DMS79 treated with DMSO at 0.1 percent for 48 hours (cell line): Measurements from ENCODE around the gene FGF11.
"Not testable (repeated sequence)": the region's sequence is repeated elsewhere in the genome, so short reads cannot be mapped to it uniquely, and the experiment has no call there.

Experiments used
- DNase-seq: peaks from one replicate; lab custom pipeline; 2025; lab: John Stamatoyannopoulos, UW

The FGF11 gene

DNA sequence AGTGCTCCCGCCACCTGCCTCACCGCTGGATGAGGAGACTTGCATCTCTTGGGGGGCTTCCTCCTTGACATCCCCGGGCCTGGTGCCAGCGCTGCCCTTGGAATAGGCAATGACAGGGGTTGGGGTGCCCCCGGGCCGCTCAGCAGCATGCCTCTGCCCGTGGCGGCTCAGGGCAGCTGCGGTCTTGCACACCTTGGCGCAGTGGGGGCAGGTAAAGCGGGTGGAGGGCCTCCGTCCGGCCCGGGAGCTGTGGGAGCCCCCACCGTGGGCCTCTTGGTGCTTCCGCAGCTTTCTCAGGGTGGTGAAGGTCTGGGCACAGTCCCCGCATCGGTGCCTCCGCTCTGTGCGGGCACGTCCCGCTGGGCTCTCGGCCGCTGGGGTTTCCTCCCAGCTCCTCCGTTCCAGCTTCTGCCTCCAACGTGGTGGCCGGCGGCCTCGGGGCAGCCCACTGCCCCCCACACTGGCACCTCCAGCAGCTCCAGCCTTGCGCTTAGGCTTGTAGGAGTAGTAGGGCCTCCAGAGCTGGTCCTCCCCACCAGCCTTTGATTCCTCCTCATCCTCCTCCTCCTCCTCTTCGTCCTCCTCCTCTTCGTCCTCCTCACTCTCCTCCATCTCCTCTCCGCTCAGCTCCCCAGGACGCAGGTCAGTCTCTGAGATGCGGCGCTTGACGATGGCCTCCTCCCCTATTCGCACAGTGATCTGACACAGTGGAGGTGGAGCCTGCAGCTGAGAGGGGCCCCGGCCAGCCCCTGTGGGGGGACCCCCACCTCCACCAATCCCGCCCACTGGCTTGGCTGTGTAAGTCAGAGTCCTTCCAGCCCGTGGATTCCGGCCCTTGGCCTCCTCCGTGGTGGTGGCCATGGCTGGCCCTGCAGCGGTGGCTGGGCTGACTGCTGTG is 23.4 kb downstream of the FGF11 start:
- DNase-seq, result no peak

DNA sequence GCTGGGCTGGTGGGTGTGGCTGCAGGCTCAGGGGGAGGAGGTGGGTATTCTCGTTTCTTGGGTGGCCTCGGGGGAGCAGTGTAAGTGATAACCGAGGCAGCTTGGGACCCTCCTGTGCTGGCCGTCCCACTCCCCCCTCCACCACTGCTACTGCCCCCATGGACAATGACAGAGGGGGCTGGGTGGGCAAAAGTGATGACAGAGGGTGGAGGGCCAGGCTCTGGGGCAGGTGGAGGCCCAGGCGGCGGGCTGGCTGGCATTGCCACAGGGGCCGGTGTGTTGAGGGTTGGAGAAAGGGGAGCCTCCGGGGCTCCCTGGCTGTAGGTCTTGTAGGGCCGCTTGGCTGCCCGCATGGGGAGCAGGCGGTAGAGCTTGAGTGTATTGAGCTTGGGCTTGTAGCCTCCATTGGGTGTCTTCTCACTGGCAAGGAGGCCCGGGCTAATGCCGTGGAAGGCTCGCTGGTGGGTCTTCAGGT is 24.1 kb downstream of the FGF11 start:
- DNase-seq, result no peak

DNA sequence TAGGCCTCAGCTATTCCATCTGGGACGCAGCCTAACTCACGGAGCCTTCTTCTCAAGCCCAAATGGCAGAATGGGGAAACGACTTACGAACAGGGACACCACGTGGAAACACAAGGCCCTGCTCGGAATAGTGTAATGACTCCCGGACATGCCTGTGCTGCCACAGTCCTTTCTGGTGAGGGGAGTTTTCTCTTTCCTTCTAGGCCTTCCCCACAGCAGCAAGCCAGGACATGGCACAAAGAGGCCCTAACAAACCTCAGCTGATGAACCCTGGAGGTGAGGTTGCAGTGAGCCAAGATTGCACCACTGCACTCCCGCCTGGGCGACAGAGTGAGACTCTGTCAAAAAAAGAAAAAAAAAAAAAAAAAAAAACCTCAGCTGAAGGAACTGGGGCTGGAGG is 24.8 kb downstream of the FGF11 start:
- DNase-seq, result no peak

DNA sequence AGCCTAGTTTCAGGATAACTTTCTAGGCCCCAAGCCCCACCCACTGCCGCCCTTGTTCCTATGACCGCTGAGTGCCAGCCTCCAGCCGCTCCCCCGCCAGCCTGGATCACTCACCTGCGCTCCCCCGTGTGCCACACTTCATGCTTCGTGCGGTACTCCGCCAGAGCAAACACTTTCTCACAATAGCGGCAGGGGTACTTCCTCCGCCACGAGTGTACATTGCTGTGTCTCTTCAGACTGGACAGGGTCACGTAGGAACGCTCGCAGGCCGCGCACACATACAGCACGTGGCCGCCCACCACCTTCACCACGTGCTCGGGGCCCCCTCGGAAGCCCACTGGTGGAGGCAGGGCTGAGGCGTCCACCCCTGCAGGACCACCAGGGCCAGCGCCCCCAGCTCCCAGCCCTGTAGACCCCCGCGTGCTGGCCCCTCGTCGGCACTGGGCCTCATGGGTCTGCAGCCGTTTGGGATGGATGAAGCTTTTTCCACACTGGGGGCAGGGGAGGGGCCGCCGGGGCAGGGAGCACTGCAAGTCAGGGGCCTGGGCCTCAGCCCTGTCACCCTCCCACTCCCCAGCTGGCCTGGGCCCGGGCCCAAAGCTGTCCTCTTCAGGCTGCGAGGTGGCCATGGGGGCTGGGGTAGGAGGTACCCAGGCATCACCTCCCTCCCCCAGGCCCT is 26.4 kb downstream of the FGF11 start:
- no peak for DNase-seq

DNA sequence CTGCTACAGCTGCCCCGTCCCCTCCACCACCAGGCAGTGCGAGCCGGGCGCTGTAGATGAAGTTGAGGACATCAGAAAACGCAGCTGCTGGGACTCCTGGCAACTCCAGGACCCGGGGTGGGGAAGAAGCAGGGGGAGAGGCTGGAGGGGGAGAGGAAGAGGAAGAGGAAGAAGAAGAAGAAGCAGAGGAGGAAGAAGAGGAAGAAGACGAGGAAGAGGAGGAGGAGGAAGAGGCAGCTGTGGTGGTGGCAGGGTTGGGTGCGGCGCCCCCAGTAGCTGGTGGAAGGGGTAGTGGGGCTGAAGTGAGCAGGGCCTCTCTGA is 27.0 kb downstream of the FGF11 start:
- no peak for DNase-seq

DNA sequence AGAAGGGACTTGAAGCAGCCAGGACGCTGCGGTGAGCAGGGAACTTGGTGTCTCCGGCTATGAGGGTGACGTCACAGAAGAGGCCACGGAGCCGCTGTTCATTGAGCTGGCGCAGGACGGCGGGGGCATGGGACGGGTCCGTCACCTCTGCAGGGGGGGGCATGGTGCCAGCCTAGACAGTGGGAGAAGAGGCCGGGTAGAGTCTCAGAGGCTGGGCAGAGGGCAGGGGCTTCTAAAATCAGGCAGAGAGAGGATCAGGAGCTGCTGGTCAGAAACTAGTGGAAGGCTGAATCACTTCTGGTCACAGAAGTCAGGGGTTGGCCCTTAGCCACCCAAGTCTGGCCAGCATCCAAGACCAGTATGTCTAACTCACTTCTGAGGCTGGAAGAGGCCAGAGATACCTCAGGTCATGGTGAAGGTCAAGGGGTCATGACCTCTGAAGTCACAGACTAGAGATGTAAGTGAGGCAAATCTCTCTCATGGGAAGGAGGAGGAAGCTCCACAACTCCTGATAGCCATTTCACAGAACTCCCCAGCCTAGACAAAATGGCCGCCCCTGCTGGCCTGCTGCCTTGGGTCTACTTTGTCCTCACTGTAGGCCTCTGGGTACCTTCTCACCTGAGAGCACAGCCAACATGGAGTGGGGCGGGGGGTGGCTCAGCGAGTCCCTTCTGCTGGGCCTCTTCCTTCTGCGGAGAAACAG is 27.5 kb downstream of the FGF11 start:
- no peak for DNase-seq

DNA sequence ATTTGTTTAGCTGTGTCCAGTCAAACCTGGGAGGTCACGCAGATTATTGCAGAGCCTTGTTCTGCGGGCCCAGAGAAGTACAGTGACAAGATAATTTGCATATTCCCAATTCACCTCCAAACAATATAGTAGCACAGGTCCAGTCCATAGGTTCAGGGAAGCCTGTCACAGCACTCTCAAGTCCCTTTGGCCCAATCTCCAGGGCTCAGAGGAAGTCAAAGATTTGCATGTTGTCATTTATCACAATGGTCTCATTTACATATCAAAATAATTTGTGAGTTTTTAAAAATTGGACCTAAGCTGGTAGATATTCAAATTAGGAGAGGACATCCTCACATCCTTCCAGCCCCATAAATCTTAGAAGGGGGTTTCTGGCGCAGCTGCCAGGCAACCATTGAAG is 28.2 kb downstream of the FGF11 start:
- no peak for DNase-seq

DNA sequence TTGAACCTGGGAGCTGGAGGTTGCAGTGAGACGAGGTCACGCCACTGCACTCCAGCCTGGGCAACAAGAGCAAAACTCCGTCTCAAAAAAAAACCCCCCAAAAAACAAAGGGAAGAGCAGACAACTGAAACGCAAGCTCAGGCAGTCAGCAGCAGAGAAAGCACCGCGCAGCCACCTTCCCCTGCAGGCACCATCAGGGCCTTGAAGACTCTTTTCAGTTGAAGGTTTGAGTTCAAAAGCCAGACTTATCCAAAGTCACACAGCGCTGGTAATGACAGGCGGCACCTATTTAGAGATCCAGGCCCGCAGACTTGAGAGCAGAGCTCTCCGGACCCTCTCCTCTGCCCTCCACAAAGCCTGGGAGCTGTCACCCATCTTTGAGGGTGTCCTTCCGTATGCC is 29.0 kb downstream of the FGF11 start:
- DNase-seq, result no peak

DNA sequence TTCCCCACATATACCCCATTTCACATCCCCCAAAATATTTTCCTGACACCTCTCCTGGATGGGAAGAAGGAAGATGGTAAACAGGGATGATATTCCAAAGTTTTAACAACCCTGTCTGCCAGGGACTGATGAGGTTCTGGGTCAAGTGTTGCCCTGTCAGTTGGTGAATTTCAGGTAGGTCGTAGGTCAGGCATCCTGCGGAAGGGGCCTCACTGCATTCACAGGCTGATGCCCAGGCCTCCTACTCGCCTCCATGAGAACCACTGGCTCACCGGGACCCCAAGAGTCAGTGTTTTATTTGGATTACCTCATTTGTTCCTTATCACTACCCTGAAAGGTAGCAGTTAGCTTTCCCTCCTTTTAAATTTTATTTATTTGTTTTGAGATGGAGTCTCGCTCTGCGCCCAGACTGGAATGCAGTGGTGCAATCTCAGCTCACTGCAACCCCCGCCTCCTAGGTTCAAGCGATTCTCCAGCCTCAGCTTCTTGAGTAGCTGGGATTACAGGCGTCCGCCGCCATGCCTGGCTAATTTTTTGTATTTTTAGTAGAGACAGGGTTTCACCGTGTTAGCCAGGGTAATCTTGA is 29.6 kb downstream of the FGF11 start:
- no peak for DNase-seq

DNA sequence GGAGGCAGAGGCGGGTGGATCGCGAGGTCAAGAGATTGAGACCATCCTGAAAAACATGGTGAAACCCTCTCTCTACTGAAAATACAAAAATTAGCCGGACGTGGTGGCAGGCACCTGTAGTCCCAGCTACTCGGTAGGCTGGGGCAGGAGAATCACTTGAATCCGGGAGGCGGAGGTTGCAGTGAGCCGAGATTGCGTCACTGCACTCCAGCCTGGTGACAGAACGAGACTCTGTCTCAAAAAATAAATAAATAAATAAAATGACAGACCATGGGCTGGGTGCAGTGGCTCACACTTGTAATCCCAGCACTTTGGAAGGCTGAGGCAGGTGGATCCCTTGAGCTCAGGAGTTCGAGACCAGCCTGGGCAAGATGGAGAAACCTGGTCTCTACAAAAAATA is 30.5 kb downstream of the FGF11 start:
- DNase-seq, result not testable (repeated sequence)

DNA sequence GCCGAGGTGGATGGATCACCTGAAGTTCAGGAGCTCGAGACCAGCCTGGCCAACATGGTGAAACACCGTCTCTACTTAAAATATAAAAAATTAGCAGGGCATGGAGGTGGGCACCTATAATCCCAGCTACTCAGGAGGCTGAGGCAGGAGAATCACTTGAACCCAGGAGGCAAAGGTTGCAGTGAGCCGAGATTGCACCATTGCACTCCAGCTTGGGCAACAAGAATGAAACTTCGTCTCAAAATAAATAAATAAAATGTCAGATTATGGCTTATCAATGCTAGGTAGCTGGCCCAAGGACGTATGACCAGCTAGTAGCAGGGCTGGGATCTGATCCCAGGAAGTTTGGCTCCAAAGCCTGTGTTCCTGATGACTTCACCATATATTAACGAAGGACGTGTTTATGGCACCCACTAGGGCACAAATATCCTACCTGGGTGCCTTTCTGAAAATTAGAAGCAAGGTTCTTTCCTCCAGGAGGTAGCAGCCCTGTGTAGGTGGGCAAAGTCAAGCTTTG is 31.2 kb downstream of the FGF11 start:
- DNase-seq, result not testable (repeated sequence)

DNA sequence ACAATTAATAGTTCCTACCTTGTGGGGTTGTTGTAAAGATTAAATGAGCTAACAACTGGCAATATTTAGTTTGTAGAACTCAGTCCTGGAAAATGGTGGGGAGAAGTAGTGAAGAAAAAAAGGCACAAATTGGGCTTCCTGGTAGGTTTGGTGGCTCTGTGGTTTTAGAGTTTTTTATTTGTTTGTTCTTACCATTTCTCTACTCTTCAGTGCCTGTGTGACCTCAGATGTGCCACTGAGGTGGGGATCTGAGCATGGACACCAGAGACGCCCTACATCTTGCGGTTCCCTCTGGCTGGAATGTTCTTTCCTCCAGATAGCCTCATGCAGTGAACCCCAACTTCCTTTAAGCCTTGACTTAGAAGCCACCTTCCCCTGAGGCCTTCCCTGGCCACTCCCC is 32.4 kb downstream of the FGF11 start:
- DNase-seq, result no peak

DNA sequence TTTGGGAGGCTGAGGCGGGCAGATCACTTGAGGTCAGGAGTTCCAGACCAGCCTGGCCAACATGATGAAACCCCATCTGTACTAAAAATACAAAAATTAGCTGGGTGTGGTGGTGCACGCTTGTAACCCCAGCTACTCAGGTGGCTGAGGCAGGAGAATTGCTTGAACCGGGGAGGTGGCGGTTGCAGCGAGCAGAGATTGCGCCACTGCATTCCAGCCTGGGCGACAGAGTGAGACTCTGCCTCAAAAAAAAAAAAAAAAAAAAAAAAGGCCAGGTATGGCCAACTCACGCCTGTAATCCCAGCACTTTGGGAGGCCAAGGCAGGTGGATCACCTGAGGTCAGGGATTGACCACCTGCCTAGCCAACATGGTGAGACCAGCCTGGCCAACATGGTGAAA is 35.5 kb downstream of the FGF11 start:
- DNase-seq, result not testable (repeated sequence)

DNA sequence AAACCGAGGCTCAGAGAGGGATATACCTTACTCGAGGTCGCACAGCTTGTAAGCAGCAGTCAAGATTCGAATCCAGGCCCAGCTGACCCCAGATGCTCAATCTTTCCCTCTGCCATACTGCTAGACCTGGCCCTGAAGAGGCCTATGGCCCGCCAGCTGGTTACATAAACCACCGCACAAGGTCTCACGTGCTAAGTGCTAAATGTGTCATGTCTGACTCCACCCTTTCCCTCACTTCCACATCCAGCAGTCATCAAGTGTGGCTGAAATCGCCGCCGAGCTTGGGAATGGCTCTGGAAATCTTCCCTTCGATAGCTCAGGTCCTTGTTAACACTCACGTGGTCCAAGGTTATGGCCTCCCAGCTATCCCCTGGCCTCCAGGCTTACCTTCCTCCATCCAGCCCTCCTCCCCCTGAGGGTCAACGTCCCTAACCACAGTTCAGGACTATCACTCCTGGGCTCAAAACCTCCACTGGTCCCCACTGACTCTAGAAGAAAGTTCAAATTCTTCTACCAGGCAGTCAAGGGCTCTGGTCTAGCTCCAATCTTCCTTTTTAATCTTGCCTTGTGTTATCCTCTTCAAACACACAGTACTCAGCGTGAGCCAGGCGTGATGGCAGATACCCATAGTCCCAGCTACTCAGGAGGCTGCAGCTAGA is 36.6 kb downstream of the FGF11 start:
- DNase-seq, result no peak

DNA sequence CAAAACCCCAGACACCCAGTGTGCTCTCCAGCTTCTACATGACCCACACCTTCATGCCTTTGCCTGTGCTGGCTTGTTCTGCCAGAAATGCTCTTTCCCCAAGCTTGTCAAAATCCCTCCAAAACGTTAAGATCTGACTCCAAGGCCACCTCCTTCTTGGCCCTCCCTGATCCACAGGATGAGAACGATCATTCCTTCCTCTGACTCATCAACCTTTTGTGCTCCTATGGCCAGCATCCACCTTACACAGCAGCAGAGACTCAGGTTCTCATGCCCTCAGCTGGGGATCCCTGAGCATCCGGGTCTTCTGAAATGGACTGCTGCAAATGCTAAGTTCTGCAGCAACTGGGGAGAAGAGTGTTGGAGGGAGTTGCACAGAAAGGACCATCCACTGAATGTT is 37.2 kb downstream of the FGF11 start:
- DNase-seq, result no peak

DNA sequence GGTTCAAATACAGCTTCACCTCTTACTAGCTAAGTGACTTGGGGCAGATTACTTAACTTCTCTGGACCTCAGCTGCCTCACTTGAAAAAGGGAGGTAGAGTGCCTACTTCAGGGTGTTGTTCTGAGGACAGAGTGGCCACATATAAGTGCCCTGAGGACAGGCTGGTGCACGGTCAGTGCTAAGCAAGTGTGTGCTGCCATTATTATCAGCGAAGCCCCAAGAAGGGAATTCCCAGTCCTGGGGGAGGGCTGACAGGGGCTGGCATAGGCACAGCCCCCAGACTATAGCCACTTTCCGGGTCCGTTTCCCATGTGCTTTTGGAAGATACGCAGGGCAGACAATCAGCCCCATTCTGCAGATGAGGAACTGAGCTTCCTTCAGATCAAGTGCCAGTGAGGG is 37.6 kb downstream of the FGF11 start:
- DNase-seq, result no peak

DNA sequence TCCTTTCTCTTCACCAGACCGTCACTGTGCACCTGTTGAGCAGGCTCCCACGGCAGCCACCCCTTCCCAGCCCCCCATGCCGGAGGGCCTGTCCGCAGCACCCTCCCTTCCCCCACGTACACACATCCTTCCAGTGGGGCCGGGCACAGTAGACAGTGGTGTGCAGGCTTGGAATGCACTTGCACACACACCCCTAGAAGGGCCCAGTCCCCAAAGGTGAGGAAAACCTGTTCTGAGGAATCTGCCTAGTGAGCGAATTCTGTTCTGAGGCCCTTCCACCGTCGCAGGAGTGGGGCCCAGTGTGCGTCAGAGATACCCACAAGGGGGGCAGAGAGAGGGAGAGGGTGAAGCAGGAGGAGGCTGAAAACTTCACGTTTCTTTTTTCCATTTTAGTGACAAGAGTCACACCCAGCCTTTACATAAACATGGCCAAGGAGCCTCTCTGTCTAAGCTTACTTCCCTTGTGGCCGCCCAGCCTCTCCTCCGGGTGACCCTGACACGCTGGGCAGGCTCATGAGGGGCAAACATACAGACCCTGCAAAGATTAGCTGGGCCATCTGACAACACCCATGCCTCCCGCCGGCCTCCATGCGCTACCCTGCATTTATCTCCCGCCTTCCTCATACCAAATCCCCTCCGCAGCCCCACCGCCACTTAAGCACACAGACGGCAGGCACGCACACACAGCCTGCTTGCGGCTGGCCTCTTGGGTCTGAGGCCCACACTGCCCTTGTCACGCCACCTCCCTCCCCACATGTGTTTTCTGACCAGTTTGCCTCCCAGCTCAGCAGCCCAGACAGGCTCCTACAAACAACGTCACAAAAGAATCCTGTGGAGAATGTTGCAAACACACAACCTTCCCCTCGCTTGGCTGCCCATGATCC is 38.3 kb downstream of the FGF11 start:
- DNase-seq, result no peak

DNA sequence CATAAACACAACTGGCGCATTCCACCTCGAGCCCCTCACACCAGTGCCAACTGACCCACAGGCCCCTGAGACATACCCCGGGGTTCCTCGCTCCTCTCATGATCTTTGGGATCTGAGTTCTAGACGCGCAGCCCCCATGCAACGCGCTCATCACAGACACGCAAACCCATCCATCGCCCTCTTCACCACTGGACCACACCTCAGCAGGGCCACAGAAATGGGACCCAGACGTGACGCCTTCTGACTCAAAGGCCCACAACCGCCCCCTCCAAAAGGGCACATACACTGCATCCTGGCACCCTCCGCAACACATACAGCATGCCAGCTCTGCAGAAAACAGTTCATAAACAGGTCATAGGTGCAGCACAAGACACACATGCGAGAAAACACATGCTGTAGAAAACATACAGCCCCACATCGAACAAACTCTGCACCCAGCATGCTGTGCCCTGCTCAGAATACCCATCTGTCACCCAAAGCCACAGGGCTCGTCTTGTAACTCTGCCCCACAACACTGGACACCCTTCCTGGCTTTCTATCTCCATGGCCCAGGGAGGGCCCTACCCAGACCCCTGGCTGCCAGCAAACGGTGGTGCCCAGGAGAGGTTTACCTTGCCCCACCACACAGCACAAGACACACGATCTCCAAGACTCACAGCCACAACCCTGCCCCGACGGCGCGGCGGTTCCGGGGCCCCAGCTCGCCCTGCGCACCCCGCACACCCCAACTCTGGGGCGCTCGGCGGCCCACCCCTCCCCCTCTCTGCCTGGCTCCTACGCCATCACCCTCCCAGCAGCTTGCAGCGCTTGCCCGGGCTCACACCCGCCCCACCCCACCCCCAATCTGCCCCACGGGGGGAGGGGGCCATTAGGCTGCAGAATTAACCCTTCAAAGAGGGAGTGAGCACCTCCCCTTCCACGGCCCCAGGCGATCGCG is 39.2 kb downstream of the FGF11 start:
- DNase-seq, result no peak

DNA sequence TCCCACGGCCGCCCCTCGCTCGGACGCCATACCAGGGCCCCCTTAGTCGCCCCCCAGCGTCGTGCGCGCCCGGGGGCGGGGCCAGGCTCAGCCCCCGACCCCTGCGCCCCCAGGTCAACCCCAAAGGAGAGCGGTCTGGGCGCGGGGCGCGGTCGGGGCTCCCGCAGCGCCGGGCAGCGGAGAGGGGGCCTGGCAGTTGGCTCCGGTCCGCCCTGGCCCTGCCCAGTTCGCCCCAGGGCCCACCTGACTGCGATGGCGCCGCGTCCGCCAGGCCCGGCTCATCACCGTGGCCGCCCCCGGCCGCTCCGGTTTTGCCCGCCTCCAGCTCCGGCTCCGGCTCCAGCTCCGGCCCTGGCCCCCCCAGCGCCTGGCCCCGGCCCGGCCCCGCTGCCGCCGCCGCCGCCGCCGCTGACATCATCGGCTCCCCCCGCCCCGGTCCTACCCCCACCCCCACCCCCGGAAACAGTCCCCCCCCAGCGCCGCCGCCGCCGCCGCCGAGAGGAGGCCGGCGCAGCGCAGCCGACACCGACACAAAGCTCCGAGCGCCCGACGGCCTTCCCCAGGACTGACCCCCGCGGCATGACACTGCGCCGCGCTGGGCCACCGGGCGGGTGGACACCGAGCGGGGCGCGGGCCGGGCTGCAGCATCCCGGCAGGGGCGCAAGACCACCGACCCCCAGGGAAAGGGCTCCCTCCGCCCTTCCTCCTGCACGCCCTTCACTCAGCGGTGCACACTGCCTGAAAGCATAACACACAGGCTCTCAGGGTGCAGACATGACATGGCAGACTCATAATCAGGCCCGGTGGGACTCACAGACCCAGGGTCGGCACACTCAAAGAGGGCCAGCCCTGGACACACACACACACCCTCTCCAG is 40.1 kb downstream of the FGF11 start, which contains the start of gene ZBTB4:
ZBTB4 (minus strand) TSS at position 419 of the 876 bp plus-strand sequence. CDS start 12,830 bp downstream, outside the sequence.
- DNase-seq, result peak; percentile 40
